Activated naive CD8-positive, alpha-beta T cell treated with anti-CD3 and anti-CD28 coated beads for 36 hours (primary cell): ENCODE results near the gene TSHZ2. TPM values are rescaled to one million over a fixed set of nuclear protein-coding genes. Genes with fewer than 3 reads are reported as not detected.

Source experiments
- DNase-seq: peaks from one replicate; pipeline ENCODE4 v3.0.0; 2021
- H3K27ac Mint-ChIP-seq: one replicate; pipeline ENCODE4 v1.8.0; 2022; ENCODE audit warnings: mild to moderate bottlenecking, moderate library complexity, mixed read lengths
- H3K27me3 Mint-ChIP-seq: one replicate; pipeline ENCODE4 v1.8.0; 2022; ENCODE audit warnings: mild to moderate bottlenecking, mixed read lengths
- H3K36me3 Mint-ChIP-seq: one replicate; pipeline ENCODE4 v1.8.0; 2021; ENCODE audit warnings: mild to moderate bottlenecking, mixed read lengths
- H3K4me1 Mint-ChIP-seq: one replicate; pipeline ENCODE4 v1.8.0; 2021; ENCODE audit warnings: mixed read lengths
- H3K4me3 Mint-ChIP-seq: one replicate; pipeline ENCODE4 v1.8.0; 2022; ENCODE audit warnings: mild to moderate bottlenecking, moderate library complexity, mixed read lengths
- H3K9me3 Mint-ChIP-seq: one replicate; pipeline ENCODE4 v1.8.0; 2022; ENCODE audit warnings: mixed read lengths
- total RNA-seq, 2 experiments: library from RNA; stranded (reverse); gene quantifications; one replicate each; pipeline ENCODE4 v1.2.3, GENCODE V29; 2021

The TSHZ2 gene
- total RNA-seq, 2 experiments from 2014 or later = 0.54 to 0.74 TPM

GRCh38 chr20:53101992-53102760, 130.0 kb downstream of the TSHZ2 start:
- Mint-ChIP-seq H3K9me3 (peaks cover 2% of the 10 kb centered on the region), H3K4me3 (no peak overlapping the region), H3K27ac (no peak overlapping the region), H3K27me3 (no peaks in the 10 kb centered on the region), H3K36me3 (no peaks in the 10 kb centered on the region), H3K4me1 (no peaks in the 10 kb centered on the region)
- no peak for DNase-seq

GRCh38 chr20:53103124-53103523, 131.0 kb downstream of the TSHZ2 start:
- peaks cover 2% of the 10 kb centered on the region for H3K9me3 Mint-ChIP-seq
- H3K27ac Mint-ChIP-seq = no peak overlapping the region
- no peak for DNase-seq

GRCh38 chr20:53104884-53105283, 132.7 kb downstream of the TSHZ2 start:
- no peak overlapping the region for H3K4me3 Mint-ChIP-seq
- H3K36me3 Mint-ChIP-seq = no peaks in the 10 kb centered on the region
- H3K27ac Mint-ChIP-seq = no peak overlapping the region
- no peaks in the 10 kb centered on the region for H3K27me3 Mint-ChIP-seq
- DNase-seq = no peak
- H3K9me3 Mint-ChIP-seq = no peaks in the 10 kb centered on the region
- H3K4me1 Mint-ChIP-seq = no peaks in the 10 kb centered on the region

More at GRCh38 chr20:53103124-53103523, 131.0 kb downstream of the TSHZ2 start:
- Mint-ChIP-seq H3K27me3 (no peaks in the 10 kb centered on the region), H3K4me1 (no peaks in the 10 kb centered on the region), H3K4me3 (no peak overlapping the region), H3K36me3 (no peaks in the 10 kb centered on the region)

GRCh38 chr20:53116733-53117132, 144.6 kb downstream of the TSHZ2 start:
- H3K4me3 Mint-ChIP-seq = no peak overlapping the region
- no peaks in the 10 kb centered on the region for H3K36me3 Mint-ChIP-seq
- no peaks in the 10 kb centered on the region for H3K4me1 Mint-ChIP-seq
- no peaks in the 10 kb centered on the region for H3K9me3 Mint-ChIP-seq
- DNase-seq = no peak
- no peak overlapping the region for H3K27ac Mint-ChIP-seq
- H3K27me3 Mint-ChIP-seq = peaks cover 4% of the 10 kb centered on the region

GRCh38 chr20:53122853-53123252, 150.7 kb downstream of the TSHZ2 start:
- H3K4me1 Mint-ChIP-seq = no peaks in the 10 kb centered on the region
- no peak overlapping the region for H3K27ac Mint-ChIP-seq
- H3K36me3 Mint-ChIP-seq = no peaks in the 10 kb centered on the region

GRCh38 chr20:53124075-53124551, 152.0 kb downstream of the TSHZ2 start:
- Mint-ChIP-seq H3K36me3 (no peaks in the 10 kb centered on the region), H3K27ac (no peak overlapping the region)

More at GRCh38 chr20:53122853-53123252, 150.7 kb downstream of the TSHZ2 start:
- Mint-ChIP-seq H3K9me3 (no peaks in the 10 kb centered on the region), H3K4me3 (no peak overlapping the region), H3K27me3 (peaks cover 4% of the 10 kb centered on the region)
- DNase-seq = no peak

GRCh38 chr20:53124803-53125202, 152.6 kb downstream of the TSHZ2 start:
- DNase-seq = no peak
- no peak overlapping the region for H3K4me3 Mint-ChIP-seq
- H3K9me3 Mint-ChIP-seq = no peaks in the 10 kb centered on the region
- H3K27me3 Mint-ChIP-seq = peaks cover 4% of the 10 kb centered on the region
- H3K4me1 Mint-ChIP-seq = no peaks in the 10 kb centered on the region
- no peaks in the 10 kb centered on the region for H3K36me3 Mint-ChIP-seq
- H3K27ac Mint-ChIP-seq = no peak overlapping the region

More at GRCh38 chr20:53124075-53124551, 152.0 kb downstream of the TSHZ2 start:
- H3K4me1 Mint-ChIP-seq = no peaks in the 10 kb centered on the region
- H3K9me3 Mint-ChIP-seq = no peaks in the 10 kb centered on the region
- no peak for DNase-seq
- peaks cover 4% of the 10 kb centered on the region for H3K27me3 Mint-ChIP-seq
- no peak overlapping the region for H3K4me3 Mint-ChIP-seq

- no peak overlapping the region for H3K27ac Mint-ChIP-seq
- no peaks in the 10 kb centered on the region for H3K4me1 Mint-ChIP-seq
- no peaks in the 10 kb centered on the region for H3K27me3 Mint-ChIP-seq
- no peaks in the 10 kb centered on the region for H3K9me3 Mint-ChIP-seq
- H3K36me3 Mint-ChIP-seq = no peaks in the 10 kb centered on the region
- DNase-seq = no peak
- H3K4me3 Mint-ChIP-seq = no peak overlapping the region
Measured at GRCh38 chr20:53126185-53126584, 154.0 kb downstream of the TSHZ2 start.

GRCh38 chr20:53127027-53127426, 154.9 kb downstream of the TSHZ2 start:
- H3K36me3 Mint-ChIP-seq = no peaks in the 10 kb centered on the region
- H3K27me3 Mint-ChIP-seq = no peaks in the 10 kb centered on the region
- no peaks in the 10 kb centered on the region for H3K4me1 Mint-ChIP-seq
- no peak for DNase-seq
- H3K9me3 Mint-ChIP-seq = no peaks in the 10 kb centered on the region
- no peak overlapping the region for H3K4me3 Mint-ChIP-seq
- no peak overlapping the region for H3K27ac Mint-ChIP-seq

GRCh38 chr20:53128004-53128403, 155.8 kb downstream of the TSHZ2 start:
- Mint-ChIP-seq H3K9me3 (no peaks in the 10 kb centered on the region), H3K27me3 (no peaks in the 10 kb centered on the region), H3K4me3 (no peak overlapping the region), H3K27ac (no peak overlapping the region), H3K36me3 (no peaks in the 10 kb centered on the region), H3K4me1 (peaks cover under 1% of the 10 kb centered on the region)
- no peak for DNase-seq

- DNase-seq = no peak
- no peak overlapping the region for H3K27ac Mint-ChIP-seq
- no peaks in the 10 kb centered on the region for H3K36me3 Mint-ChIP-seq
- H3K9me3 Mint-ChIP-seq = no peaks in the 10 kb centered on the region
- H3K4me1 Mint-ChIP-seq = peaks cover 4% of the 10 kb centered on the region
- no peaks in the 10 kb centered on the region for H3K27me3 Mint-ChIP-seq
- H3K4me3 Mint-ChIP-seq = no peak overlapping the region
Measured at GRCh38 chr20:53129563-53129962, 157.4 kb downstream of the TSHZ2 start.

- Mint-ChIP-seq H3K9me3 (no peaks in the 10 kb centered on the region), H3K4me1 (peaks cover 4% of the 10 kb centered on the region), H3K27ac (no peak overlapping the region)
Measured at GRCh38 chr20:53130795-53131194, 158.6 kb downstream of the TSHZ2 start.

GRCh38 chr20:53133125-53133524, 161.0 kb downstream of the TSHZ2 start:
- H3K9me3 Mint-ChIP-seq = no peaks in the 10 kb centered on the region
- no peak overlapping the region for H3K27ac Mint-ChIP-seq
- no peak for DNase-seq
- H3K4me3 Mint-ChIP-seq = no peak overlapping the region
- peaks cover 4% of the 10 kb centered on the region for H3K4me1 Mint-ChIP-seq
- H3K27me3 Mint-ChIP-seq = peaks cover 8% of the 10 kb centered on the region
- no peaks in the 10 kb centered on the region for H3K36me3 Mint-ChIP-seq

More at GRCh38 chr20:53130795-53131194, 158.6 kb downstream of the TSHZ2 start:
- DNase-seq = no peak
- no peaks in the 10 kb centered on the region for H3K27me3 Mint-ChIP-seq
- H3K36me3 Mint-ChIP-seq = no peaks in the 10 kb centered on the region
- H3K4me3 Mint-ChIP-seq = no peak overlapping the region

- DNase-seq = no peak
- H3K4me1 Mint-ChIP-seq = peaks cover 4% of the 10 kb centered on the region
- H3K4me3 Mint-ChIP-seq = no peak overlapping the region
- no peak overlapping the region for H3K27ac Mint-ChIP-seq
- no peaks in the 10 kb centered on the region for H3K9me3 Mint-ChIP-seq
- H3K27me3 Mint-ChIP-seq = peaks cover 8% of the 10 kb centered on the region
- H3K36me3 Mint-ChIP-seq = no peaks in the 10 kb centered on the region
Measured at GRCh38 chr20:53133628-53134027, 161.5 kb downstream of the TSHZ2 start.

- Mint-ChIP-seq H3K4me1 (peaks cover 6% of the 10 kb centered on the region), H3K27me3 (peaks cover 8% of the 10 kb centered on the region), H3K9me3 (no peaks in the 10 kb centered on the region), H3K4me3 (no peak overlapping the region), H3K27ac (no peak overlapping the region), H3K36me3 (no peaks in the 10 kb centered on the region)
- no peak for DNase-seq
Measured at GRCh38 chr20:53136473-53136872, 164.3 kb downstream of the TSHZ2 start.
